Stimulated activated CD4-positive, alpha-beta T cell treated with anti-CD3 and anti-CD28 coated beads, Interleukin-12 subunit alpha, Interleukin-12 subunit beta, amount 100 ng/mL, for 24 hours (primary cell): Measurements from ENCODE around the gene ZNF628.

Experiments
- DNase-seq, 2 experiments: peaks; one replicate each; pipeline ENCODE4 v3.0.0-alpha.2; 2020; ENCODE audit warnings: low read depth in 2 of 2

Gene ZNF628

GRCh38 chr19:55529636-55530234 is 53.3 kb downstream of the ZNF628 start:
- no peak for DNase-seq

DNA sequence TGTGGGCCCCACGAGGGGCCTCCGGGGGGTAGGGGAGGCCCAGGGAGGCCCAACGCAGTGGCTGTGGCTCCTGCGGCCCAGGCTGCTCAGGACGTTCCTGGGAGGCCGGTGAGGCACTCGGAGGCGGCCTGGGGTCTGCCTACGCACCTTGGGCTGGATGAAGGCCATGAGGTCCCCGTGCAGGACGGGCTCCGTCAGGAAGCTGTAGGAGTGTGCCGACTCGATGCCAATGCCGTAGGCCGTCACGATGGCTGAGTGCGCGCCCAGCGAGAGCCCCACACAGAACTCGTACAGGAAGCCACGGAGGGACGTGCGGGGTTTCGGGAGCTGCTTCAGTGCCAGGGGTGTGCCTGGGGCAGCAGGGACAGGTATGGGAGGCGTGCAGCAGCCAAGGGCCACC is 54.6 kb downstream of the ZNF628 start:
- DNase-seq = no peak
